NCI-H2107 treated with DMSO at 0.1 percent for 48 hours (cell line): ENCODE measurements around the gene SOCS6.
A peak's percentile ranks its signal among the peaks of the same experiment; 100 is the strongest.
"Not testable (repeated sequence)": the region's sequence is repeated elsewhere in the genome, so short reads cannot be mapped to it uniquely, and the experiment has no call there.

Source experiments
- DNase-seq: peaks from one replicate; lab custom pipeline; 2025; ENCODE audit not compliant: unreplicated experiment; lab: John Stamatoyannopoulos, UW

Gene SOCS6, protein sequence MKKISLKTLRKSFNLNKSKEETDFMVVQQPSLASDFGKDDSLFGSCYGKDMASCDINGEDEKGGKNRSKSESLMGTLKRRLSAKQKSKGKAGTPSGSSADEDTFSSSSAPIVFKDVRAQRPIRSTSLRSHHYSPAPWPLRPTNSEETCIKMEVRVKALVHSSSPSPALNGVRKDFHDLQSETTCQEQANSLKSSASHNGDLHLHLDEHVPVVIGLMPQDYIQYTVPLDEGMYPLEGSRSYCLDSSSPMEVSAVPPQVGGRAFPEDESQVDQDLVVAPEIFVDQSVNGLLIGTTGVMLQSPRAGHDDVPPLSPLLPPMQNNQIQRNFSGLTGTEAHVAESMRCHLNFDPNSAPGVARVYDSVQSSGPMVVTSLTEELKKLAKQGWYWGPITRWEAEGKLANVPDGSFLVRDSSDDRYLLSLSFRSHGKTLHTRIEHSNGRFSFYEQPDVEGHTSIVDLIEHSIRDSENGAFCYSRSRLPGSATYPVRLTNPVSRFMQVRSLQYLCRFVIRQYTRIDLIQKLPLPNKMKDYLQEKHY

DNA sequence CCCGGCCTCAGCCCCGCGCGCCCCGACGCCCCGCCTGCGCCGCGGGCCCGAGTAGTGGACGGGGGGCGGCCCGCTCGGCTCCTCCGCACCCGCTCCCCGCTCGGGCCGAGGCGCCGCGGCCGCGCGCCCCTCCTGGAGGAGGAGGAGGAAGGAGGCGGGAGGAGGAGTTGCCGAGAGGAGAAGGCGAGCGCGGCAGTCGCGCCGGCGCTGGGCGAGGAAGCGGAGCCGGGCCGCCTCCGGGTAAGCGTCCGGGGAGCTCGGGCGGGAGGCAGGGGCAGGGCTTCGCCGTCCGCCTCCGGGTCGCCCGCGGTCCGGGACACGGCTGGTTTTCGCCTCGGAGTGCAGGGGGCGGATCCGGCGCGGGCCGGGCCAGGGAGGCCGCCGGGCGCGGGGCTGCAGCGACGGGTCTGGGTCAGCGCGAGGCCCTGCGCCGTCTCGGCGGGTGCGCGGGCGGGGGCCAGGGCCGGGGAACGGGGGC lies at the start of gene SOCS6:
Gene SOCS6 (plus strand): TSS at position 195 of the 478 bp plus-strand sequence. CDS start 35,624 bp downstream, outside the sequence.
- DNase-seq, result no peak

- no peak for DNase-seq
Measured at GRCh38 chr18:70243131-70243929, 45.5 kb upstream of the SOCS6 start.

GRCh38 chr18:70246061-70246466 lies 42.8 kb upstream of the SOCS6 start:
- no peak for DNase-seq

- DNase-seq, result no peak
Measured at GRCh38 chr18:70249118-70249517, 39.7 kb upstream of the SOCS6 start.

GRCh38 chr18:70249861-70250260 lies 39.0 kb upstream of the SOCS6 start:
- DNase-seq, result not testable (repeated sequence)

DNA sequence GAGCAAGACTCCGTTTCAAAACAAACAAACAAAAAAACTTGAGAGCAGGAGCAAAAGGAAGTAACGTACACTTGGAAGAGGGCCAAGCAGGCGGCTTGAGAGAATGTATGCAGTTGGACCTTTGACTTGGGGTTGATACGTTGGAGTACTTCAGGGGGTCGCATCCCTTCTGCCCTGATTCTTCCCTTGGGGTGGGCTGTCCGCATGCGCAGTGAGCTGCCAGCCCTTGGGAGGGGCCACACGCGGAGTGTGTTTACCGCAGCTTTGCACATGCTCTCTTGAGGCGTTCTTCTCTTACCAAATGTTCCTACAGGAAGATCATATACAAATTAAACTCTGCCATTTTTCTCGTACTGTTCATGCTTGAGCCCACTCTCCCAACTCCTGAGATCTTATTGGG lies 38.1 kb upstream of the SOCS6 start:
- no peak for DNase-seq

- no peak for DNase-seq
Measured at GRCh38 chr18:70256184-70256583, 32.7 kb upstream of the SOCS6 start.

DNA sequence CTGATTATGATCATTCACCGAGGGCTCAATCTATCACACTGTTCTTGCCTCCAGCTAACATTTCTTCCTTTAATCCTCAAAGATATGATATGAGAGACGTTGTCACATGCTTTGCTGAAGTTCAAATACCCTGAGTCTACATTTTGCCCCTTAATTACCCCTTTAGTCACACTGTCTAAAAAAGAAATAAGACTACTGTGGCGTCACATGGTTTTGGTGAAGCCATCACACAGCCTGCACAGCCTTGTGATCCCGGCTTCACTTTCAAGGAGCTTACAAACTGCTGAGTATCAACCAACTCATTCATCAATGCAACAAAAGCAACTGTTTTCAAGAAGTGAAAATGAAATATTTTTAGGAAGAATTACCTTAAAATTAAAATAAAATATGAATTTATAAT lies 31.9 kb upstream of the SOCS6 start:
- DNase-seq, result no peak

- DNase-seq, result no peak
Measured at GRCh38 chr18:70258243-70258642, 30.6 kb upstream of the SOCS6 start.

DNA sequence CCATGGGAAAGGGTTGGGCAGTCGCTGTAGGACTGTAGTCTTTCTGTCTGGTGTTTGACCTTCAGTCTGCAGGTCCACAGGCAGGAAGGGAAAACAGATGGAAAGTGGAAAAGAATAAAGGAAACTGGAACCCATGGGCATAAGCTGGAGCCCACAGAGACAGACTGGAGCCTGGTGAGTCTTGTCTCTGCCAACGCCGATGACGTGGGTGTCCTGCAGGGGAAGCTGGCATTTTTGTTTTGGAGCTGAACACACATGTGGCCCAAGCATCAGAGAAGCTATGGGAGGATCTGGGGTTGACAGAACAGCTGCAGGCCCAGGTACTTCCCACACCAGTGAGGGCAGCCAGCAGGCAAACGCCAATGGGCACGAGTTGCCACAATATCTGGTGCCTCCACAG lies 28.2 kb upstream of the SOCS6 start:
- DNase-seq, result no peak

DNA sequence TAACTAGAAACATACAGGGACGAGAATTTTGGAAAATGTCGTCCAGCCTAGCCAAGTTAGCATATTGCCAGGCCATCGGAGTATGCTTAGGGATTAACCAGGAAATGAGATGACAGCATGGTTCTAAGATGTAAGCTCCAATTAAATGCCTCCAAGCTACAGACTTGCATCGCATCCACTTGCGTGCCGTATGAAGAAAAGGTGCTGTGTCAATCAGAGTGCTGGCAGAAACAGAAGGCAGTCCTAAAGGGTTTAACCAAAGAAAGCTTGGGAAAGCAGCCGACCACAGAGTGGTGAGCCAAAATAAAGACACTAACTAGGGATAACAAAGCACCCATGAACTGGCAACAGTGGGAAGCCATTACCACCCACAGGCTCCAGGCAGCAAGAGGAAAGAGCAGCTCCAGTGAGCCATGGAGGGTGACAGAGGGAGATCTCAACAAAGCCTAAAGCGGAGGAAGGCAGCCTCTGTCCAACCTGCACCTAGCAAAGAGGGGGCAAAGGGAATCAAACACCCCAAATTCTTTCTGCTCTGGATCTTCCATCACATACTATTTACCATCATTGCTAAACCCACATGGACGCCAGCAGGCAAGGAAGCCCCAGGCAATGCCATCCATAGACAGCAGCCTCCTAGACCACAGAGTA lies 27.6 kb upstream of the SOCS6 start:
- peak; percentile 43 for DNase-seq

- DNase-seq, result no peak
Measured at GRCh38 chr18:70263336-70263735, 25.5 kb upstream of the SOCS6 start.

DNA sequence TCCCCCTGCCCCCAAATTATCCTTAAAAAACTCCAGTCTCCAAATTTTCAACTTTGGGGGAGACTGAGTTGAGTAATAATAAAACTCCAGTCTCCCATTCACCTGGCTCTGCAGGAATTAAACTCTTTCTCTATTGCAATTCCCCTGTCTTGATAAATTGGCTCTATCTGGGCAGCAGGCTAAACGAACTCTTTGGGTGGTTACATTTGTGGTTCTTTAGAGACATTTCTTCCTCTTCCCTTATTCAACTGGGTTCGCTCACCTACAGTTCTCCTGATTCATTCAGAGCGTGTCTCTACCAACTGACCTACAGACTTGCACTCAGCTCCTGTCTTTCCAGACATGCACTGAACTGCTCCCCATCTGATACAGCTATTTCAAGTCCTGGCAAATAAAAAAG lies 17.1 kb upstream of the SOCS6 start:
- no peak for DNase-seq

DNA sequence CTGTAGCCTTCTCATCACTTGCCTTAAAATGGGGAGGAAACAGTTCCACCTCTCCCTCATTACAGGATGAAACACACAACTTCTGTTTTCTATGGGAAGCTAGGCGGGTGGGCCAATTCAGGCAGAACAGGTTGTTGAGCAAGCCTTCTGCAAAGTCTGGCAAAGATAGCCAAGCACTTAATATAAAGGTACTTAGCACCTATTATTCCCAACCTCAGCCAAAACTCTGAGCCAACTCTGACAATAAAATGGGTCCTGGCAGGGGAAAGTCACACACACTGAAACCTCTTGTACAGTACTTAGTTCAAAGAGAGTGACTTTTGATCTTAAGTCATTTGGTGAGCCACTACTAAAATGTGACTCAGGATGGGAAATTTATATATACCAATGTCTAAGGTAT lies 15.8 kb upstream of the SOCS6 start:
- no peak for DNase-seq

DNA sequence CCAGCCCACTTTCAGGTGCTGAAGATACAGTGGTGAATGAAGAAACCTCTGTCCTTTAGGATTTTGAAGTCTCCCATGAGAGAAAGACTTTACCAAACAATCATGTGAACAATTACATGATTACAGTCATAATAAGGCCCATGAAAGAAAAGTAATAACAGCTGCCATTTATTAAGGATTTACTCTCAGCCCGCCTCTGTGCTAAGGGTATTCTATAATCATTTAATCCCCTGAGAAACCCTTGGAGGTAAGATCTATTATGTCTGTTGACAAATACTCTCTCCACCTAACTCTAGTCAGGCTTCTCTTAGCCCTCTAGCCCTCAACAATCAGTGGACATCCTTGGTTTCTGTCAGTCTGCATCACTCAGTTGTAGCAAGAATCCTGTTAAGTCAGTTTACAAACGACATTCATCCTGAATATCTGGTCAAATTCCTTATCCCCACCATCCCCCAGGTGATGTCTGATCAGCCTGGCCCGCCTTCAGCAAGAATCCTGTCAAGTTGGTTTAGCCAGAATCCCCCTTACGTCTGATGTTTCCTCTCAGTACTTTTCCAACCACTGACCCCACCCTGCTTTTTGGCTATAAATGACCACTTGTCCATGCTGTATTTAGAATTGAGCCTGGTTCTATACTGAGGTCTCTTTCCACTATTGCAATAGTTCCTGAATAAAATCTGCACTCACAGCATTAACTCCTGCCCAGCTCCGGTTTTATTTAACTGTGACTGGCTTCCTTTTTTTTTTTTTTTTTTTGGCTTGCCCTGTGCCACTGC lies 12.2 kb upstream of the SOCS6 start:
- DNase-seq, result no peak

GRCh38 chr18:70279470-70279869 lies 9.4 kb upstream of the SOCS6 start:
- no peak for DNase-seq

DNA sequence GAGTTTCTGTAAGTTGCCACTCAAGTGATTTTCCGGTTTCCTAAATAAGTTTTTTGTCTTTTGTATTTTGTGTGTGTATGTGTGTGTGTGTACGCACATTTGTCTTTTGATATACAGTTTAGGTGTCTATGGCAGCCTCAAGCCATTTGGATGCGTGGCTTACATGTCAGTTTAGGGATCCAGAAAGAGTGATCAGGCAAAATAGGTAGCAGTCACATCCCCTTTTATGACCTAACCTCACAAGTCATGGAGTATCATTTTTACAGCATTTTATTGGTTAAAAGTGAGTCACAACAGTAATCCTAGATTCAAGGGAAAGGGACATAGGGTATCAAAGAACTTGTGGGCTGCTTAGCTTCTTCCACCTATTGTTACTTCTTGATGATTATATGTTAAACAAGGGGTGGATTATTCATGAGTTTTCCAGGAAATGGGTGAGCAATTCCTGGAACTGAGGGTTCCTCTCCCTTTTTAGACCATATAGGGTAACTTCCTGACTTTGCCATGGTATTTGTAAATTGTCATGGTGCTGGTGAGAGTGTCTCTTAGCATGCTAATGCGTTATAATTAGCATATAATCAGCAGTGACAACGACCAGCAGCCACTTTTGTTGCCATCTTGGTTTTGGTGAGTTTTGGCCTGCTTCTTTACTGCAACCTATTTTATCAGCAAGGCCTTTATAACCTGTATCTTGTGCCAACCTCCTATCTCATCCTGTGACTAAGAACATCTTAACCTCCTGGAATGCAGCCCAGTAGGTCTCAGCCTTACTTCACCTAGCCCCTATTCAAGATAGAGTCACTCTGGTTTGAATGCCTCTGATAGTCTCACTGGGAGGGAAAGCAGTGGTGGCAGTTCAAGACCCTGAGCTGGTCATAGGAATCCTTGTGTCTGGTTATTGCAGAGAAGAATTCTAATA lies 8.6 kb upstream of the SOCS6 start:
- no peak for DNase-seq

DNA sequence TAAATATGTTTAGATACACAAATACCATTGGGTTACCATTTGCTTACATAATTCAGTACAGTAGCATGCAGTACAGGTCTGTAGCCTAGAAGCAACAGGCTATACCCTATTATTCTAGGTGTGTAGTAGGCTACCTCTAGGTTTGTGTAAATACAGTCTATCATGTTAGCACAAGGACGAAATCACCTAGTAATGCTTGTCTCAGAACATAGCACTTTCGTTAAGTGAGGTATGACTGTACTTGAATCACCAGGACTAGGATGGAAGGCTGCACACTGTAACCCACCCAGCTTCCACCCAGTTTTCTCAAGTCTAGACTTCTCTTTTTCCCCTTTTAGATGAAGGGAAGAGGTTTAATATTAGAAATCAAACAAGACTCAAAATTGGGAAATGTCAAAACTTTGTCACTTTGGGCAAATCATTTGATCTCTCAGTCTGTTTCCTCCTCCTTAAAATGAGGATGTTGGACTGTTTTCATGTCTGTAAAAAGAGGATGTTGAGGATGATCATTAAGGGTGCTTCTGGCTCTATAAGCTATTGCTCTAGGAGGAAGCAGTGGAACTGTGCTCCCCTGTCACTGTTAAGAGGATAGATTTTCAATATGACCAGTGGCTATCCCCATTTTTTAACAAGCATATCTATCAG lies 3.7 kb upstream of the SOCS6 start:
- no peak for DNase-seq

DNA sequence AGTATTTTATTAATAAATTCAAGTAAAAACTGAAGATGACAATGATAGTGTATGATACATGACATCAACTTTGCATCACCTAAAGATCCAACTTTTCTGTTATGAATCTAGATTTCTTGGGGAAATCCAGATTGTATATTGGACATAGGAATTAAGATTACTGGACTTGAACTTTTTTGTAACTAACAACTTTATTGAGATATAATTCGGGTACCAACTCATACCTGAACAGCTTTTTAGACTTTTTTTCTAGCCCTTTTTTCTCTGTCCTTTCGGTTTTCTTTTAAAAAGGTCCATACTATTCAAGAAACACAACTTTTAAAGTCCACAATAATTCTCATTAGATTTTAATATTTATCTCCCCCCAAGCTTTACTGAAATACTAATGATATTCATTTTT lies 1.1 kb upstream of the SOCS6 start:
- DNase-seq, result no peak
